Stomach smooth muscle (tissue), 2 donors: ENCODE data around the gene IL23A.
"Not testable (repeated sequence)": the region's sequence is repeated elsewhere in the genome, so short reads cannot be mapped to it uniquely, and the experiment has no call there.

Experiments used
- H3K27ac ChIP-seq: one replicate; pipeline ENCODE4 v1.7.0; 2013; ENCODE audit warnings: mild to moderate bottlenecking, low read length, inconsistent platforms
- H3K27me3 ChIP-seq, 2 donors: one replicate each; pipeline ENCODE4 v1.7.0; 2013; ENCODE audit warnings: low read length in 2 of 2; ENCODE audit not compliant: insufficient read depth in 2 of 2, control insufficient read depth in 1 of 2
- H3K36me3 ChIP-seq, 2 donors: one replicate each; pipeline ENCODE4 v1.7.0; 2013; ENCODE audit warnings: low read length in 2 of 2; ENCODE audit not compliant: control insufficient read depth in 2 of 2, insufficient read depth in 2 of 2
- H3K4me1 ChIP-seq: one replicate; pipeline ENCODE4 v1.7.0; 2013; ENCODE audit warnings: low read length; ENCODE audit not compliant: control insufficient read depth, insufficient read depth
- H3K4me3 ChIP-seq, 2 donors: one replicate each; pipeline ENCODE4 v1.7.0; 2013; ENCODE audit warnings: low read length in 2 of 2
- H3K9ac ChIP-seq, 2 donors: one replicate each; pipeline ENCODE4 v1.7.0; 2013; ENCODE audit warnings: low read length in 2 of 2, mild to moderate bottlenecking in 1 of 2
- H3K9me3 ChIP-seq, 2 donors: one replicate each; pipeline ENCODE4 v1.7.0; 2013; ENCODE audit warnings: low read length in 2 of 2; ENCODE audit not compliant: control insufficient read depth in 2 of 2
- donor health status: healthy.
- donor health status: Pancreatic carcinoma.

The IL23A gene

DNA sequence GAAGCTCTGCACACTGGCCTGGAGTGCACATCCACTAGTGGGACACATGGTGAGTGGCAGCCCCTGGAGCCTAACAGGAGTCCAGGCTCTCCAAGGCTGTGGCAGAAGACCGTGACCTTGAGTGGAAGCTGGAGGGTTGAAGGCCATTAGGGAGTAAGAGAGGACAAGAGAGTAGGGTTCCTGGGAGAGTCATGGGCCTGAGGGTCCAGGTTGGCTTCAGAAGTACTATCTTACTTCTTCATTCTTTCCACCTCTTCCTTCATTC is 406 bp downstream of the IL23A start:
- H3K36me3 ChIP-seq: peaks cover 13 to 14% of the 10 kb centered on the region in 2 donors
- no peaks in the 10 kb centered on the region for H3K27me3 ChIP-seq
- H3K27ac ChIP-seq: no peak overlapping the region
- H3K4me1 ChIP-seq: peaks cover 4% of the 10 kb centered on the region
- H3K9me3 ChIP-seq: no peaks in the 10 kb centered on the region
- peak overlapping the region in 1 of 2 donors; percentile 21 for H3K9ac ChIP-seq
- no peak overlapping the region for H3K4me3 ChIP-seq

DNA sequence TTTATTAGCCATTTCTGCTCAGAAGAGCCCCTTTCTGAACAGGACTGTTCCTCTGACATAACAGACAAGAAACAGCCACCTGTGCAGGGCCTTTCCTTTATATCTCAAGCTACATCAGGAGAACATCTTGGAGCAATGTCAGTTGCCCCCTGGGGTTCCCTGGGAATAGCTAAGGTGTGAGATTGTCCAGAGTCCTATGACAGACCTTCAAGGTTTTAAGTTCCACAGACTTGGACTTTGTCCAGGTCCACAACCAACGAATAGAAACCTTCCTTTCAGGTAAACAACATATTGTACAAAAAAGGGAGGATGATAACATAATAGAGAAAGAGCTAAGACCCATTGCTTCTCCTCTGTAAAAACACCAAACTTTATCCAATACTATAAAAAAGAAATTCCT is 2.9 kb downstream of the IL23A start:
- Histone ChIP-seq H3K27me3 (no peaks in the 10 kb centered on the region), H3K27ac (no peak overlapping the region), H3K9ac (no peak overlapping the region), H3K4me1 (no peaks in the 10 kb centered on the region), H3K9me3 (no peaks in the 10 kb centered on the region), H3K36me3 (peaks cover 20 to 21% of the 10 kb centered on the region in 2 donors), H3K4me3 (no peak overlapping the region)

DNA sequence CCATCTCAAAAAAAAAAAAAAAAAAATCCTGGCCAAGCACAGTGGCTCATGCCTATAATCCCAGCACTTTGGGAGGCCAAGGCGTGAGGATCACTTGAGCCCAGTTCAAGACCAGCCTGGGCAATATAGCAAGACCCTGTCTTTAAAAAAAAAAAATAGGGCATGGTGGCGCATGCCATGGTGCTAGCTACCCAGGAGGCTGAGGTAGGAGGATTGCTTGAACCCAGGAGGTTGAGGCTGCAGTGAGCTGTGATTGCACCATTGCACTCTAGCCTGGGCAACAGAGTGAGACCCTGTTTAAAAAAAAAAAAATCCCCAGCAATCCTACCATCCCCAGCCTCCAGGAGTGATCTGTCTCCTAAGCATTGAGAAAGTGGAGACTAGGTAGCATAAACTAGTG is 3.6 kb downstream of the IL23A start:
- not testable (repeated sequence) for H3K27ac ChIP-seq, H3K9me3 ChIP-seq, H3K4me1 ChIP-seq, H3K27me3 ChIP-seq, H3K4me3 ChIP-seq, H3K9ac ChIP-seq
- peaks cover 23% of the 10 kb centered on the region in 2 donors for H3K36me3 ChIP-seq

DNA sequence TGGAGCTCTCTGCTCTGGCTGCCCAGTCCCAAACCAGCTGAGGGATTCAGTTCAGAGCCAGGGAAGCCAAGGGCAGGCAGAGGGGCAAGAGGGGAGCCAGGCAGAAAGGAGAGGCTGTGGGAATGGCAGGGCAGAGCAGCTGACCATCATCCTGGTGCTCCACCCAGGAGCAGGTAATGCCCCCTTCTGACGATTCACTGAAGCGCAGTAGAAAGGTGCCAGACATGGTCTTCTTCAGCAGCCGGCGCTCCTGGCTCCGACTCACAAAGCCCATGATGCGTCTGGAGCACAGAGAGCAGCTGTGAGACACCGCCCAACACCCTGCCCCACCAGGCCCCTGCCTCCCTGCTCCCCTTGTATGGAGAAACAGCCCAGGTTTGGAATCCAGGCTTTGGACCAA is 8.0 kb downstream of the IL23A start:
- no peak overlapping the region for H3K9ac ChIP-seq
- H3K4me1 ChIP-seq: no peaks in the 10 kb centered on the region
- H3K27ac ChIP-seq: no peak overlapping the region
- H3K27me3 ChIP-seq: no peaks in the 10 kb centered on the region
- H3K36me3 ChIP-seq: peaks cover 57 to 60% of the 10 kb centered on the region in 2 donors
- H3K4me3 ChIP-seq: no peak overlapping the region
- H3K9me3 ChIP-seq: no peaks in the 10 kb centered on the region

DNA sequence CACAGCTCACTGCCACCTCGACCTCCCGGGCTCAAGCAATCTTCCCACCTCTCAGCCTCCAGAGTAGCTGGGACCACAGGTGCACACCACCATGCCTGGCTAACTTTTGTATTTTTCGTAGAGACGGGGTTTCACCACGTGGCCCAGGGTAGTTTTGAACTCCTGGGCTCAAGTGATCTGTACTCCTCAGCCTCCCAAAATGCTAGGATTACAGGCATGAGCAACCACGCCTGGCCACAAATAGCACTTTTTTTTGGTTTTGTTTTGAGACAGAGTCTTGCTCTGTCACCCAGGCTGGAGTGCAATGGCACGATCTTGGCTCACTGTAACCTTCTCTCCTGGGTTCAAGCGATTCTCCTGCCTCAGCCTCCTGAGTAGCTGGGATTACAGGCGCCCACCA is 8.6 kb downstream of the IL23A start:
- peaks cover 58 to 62% of the 10 kb centered on the region in 2 donors for H3K36me3 ChIP-seq
- H3K4me3 ChIP-seq: not testable (repeated sequence)

DNA sequence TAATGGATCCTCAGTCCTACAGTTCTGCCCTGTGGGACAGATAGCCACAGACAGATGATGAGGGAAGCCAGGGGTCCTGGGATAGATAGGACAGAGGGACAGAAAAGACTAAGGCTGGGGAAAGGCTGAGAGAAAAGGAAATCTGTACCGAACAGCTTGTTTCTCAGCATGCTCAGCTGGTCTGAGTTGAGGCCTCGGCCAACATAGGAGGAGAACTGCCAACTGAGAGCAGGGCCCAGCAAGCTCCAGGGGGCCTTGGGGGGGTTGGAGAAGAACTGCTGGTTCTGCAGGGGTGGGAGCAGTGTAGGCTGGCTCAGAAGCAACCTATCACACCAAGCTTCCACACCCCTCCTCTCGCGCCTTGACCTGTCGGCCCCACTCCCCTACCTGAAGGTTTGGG is 10.1 kb downstream of the IL23A start:
- Histone ChIP-seq H3K9me3 (no peaks in the 10 kb centered on the region), H3K27me3 (no peaks in the 10 kb centered on the region), H3K9ac (no peak overlapping the region), H3K4me1 (no peaks in the 10 kb centered on the region), H3K4me3 (no peak overlapping the region), H3K36me3 (peaks cover 49 to 52% of the 10 kb centered on the region in 2 donors), H3K27ac (no peak overlapping the region)

More for the DNA sequence above, 8.6 kb downstream of the IL23A start:
- H3K27me3 ChIP-seq, H3K27ac ChIP-seq, H3K9me3 ChIP-seq, H3K4me1 ChIP-seq, H3K9ac ChIP-seq: not testable (repeated sequence)

DNA sequence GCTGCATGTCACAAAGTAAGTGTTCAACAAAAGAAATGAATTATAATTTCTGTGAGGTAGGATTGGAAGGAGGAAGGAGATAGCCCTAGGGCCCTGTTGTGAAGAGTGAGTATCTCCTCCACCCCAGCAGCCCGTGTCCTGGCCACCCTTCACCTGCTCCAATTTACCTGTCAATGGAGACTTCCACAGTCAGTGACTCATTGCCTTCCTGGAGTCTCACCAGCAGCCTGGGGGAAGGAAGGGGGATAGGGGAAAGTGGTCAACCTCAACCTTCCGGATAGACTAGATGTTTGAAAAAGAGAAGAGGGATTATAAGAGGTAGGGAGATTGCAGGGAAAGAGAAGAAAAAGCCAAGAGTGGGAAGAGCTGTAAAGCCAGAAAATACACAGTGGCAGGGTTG is 12.0 kb downstream of the IL23A start:
- H3K4me3 ChIP-seq: no peak overlapping the region
- no peak overlapping the region for H3K9ac ChIP-seq
- no peak overlapping the region for H3K27ac ChIP-seq
- no peaks in the 10 kb centered on the region for H3K9me3 ChIP-seq
- no peaks in the 10 kb centered on the region for H3K4me1 ChIP-seq
- H3K27me3 ChIP-seq: no peaks in the 10 kb centered on the region
- peaks cover 59 to 69% of the 10 kb centered on the region in 2 donors for H3K36me3 ChIP-seq

DNA sequence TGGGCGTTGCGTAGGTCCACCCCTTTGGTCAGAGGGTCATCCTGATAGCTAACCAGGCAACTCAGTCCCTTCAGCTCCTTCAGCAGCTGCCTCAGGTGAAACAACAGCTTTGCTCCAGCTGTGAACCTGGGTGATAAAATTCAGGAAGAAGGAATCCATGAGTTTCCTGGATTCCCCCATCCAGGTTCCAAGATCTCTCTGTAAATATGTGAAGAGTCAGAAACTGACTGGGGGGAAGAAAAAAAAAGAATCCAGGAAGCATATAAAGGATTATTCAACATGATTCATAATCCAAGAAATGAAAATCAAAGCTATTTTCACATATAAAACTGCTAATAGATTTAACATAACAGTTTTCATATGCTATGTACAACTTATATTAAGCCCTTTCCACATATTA is 12.6 kb downstream of the IL23A start:
- Histone ChIP-seq H3K27me3 (no peaks in the 10 kb centered on the region), H3K9me3 (no peaks in the 10 kb centered on the region), H3K36me3 (peaks cover 60 to 68% of the 10 kb centered on the region in 2 donors), H3K4me3 (no peak overlapping the region), H3K9ac (no peak overlapping the region), H3K27ac (no peak overlapping the region), H3K4me1 (no peaks in the 10 kb centered on the region)

DNA sequence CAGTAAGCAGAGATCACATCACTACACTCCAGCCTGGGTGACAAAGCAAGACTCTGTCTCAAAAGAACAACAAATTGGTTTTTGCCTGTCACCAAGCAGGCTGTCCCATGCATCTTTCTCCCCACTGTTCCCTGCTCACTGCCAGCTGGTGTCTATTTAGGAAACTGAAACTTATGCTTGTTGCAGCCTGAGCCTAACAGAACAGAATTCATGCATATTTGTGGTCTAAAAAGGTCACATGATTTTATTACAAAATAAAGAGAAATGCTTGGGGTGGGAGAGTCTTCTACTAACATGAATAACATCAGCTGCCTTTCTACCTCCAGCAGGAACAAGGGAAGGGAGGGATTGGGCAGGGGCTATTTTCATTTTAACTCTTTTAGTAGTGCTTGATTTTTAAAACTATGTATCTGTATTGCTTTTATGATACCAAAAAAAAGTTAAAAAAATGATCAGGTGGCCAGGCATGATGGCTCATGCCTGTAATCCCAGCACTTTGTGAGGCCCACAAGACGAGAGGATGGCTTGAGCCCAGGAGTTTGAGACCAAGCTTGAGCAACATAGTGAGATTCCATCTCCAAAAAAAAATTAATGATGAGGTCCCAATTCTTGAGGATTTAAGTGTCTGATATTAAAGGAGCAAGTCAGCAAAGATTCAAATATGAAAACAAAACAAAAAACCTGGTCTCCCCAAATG is 20.3 kb downstream of the IL23A start:
- no peak overlapping the region for H3K27ac ChIP-seq
- H3K9me3 ChIP-seq: no peaks in the 10 kb centered on the region
- H3K9ac ChIP-seq: peak overlapping the region; percentile 89 to 98
- peaks cover 21 to 23% of the 10 kb centered on the region in 2 donors for H3K36me3 ChIP-seq
- H3K4me1 ChIP-seq: peaks cover 18% of the 10 kb centered on the region
- H3K4me3 ChIP-seq: peak overlapping the region; percentile 94 to 99
- H3K27me3 ChIP-seq: no peaks in the 10 kb centered on the region

DNA sequence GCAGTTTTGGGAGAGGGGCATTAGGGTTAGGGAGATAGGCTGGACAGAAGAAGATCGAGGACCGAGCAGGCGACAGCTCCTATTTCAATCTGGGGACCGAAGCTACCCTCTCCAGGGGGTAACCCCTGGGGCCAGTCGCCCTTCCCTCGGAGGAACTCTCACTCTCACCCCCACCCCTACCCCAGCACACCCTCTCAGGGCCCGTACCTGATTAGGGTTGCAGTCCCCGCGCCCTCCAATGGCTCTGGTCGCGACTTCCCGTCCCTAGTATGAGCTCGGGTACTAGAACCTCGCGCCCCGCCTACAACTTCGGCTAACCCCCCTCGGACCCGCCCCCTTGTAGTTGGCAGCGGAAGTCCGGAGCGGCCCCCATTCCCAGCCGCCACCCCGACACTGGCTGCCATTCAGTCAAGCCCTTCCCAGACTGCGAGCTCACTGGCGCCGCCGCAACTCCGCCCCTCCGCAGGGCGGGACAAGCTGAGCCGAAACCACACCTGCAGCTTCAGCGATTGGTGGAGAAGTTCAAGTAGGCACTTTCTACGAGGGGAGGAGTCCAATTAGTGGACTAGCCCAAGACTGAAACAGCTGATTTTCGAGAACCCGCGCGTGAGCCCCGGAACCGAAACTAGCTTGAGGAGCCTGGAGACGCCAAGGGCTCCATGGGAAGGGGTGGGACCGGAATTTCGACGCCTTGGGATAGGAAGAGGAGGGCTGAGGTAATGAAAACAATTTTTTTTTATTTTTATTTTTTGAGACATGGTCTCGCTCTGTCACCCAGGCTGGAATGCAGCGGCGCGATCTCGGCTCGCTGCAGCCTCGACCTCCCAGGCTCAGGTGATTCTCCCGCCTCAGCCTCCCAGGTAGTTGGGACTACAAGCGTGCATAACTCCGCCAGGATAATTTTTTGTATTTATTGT is 21.4 kb downstream of the IL23A start, which contains the start of gene STAT2:
TSS of gene STAT2 (minus strand) at position 257 of the 917 bp plus-strand sequence. CDS start 3,536 bp downstream, outside the sequence.
- H3K9me3 ChIP-seq: no peaks in the 10 kb centered on the region
- peak within 1 kb of the TSS; percentile 92 for H3K27ac ChIP-seq
- peak within 1 kb of the TSS; percentile 89 to 98 for H3K9ac ChIP-seq
- H3K4me1 ChIP-seq: peaks cover 18% of the 10 kb centered on the region
- H3K36me3 ChIP-seq: peaks cover 11 to 12% of the 10 kb centered on the region in 2 donors
- H3K4me3 ChIP-seq: peak within 1 kb of the TSS; percentile 94 to 99
- H3K27me3 ChIP-seq: no peaks in the 10 kb centered on the region
